ENCODE results near the gene RABGGTA. TPM values are rescaled to one million over a fixed set of nuclear protein-coding genes. Genes with fewer than 3 reads are reported as not detected.

The RABGGTA gene
- total and polyA plus RNA-seq, 2 donors (not counting 1 experiment from before 2014, with no cell fraction given), result 70.1 to 159 TPM

- peaks cover 81% of the 10 kb centered on the region for H3K4me1 Mint-ChIP-seq
- peak overlapping the region; percentile 16 for H3K9ac ChIP-seq (ENCODE audit: low read length)
- peaks cover 53 to 77% of the 10 kb centered on the region in 2 donors for H3K4me1 ChIP-seq (ENCODE audit: control insufficient read depth in 2 of 2, insufficient read depth in 2 of 2, low read length in 2 of 2)
- peak overlapping the region; percentile 93 for H3K27ac Mint-ChIP-seq
- ChIA-PET POLR2A (interaction anchor here (1.2 to 1.5 kb wide), 2 partner anchors 13 to 36 kb away, joined by 3 to 4 read pairs; partner anchors contain the start of gene TINF2), CTCF (interaction anchor here (0.9 to 7.1 kb wide), 5 partner anchors 15 to 36 kb away, joined by 3 to 93 read pairs (median 15); partner anchors contain the start of genes CIDEB, DHRS1, LTB4R2 and NOP9)
- DNase-seq (peak; percentile 73), ATAC-seq (ENCODE audit: low read depth) (no peak)
- H3K79me2 ChIP-seq (ENCODE audit: control insufficient read depth, insufficient read depth, low read length), result peaks cover 33% of the 10 kb centered on the region
- 71% methylated on average over 8 of the region's 11 CpGs for WGBS (ENCODE audit: insufficient coverage)
- peak overlapping the region; percentile 52 for H2AFZ ChIP-seq (ENCODE audit: insufficient read depth, low read depth, low read length, poor library complexity, severe bottlenecking)
- H3K27ac ChIP-seq (ENCODE audit: low read length in 2 of 2), result peak overlapping the region; percentile 65 to 80
- H3K36me3 ChIP-seq (replicated peaks in 1 of 2; ENCODE audit: control extremely low read depth in 1 of 2, control insufficient read depth in 1 of 2, extremely low read depth in 1 of 2, insufficient read depth in 2 of 2, low read length in 1 of 2), result no peaks in the 10 kb centered on the region
- no peaks in the 10 kb centered on the region for H3K9me3 Mint-ChIP-seq (ENCODE audit: insufficient read depth)
- TF ChIP-seq CTCF (IDR thresholded peaks at IDR 0.05) (no peak), EZH2 (IDR thresholded peaks at IDR 0.05; ENCODE audit: borderline replicate concordance, insufficient read depth, low read depth, low read length, poor library complexity, severe bottlenecking) (no peak)
- H3K27me3 ChIP-seq (replicated peaks in 1 of 4; ENCODE audit: control extremely low read depth in 1 of 4, control insufficient read depth in 3 of 4, insufficient read depth in 4 of 4, low read length in 3 of 4), result no peaks in the 10 kb centered on the region
- H3K4me2 ChIP-seq (replicated peaks; ENCODE audit: low read depth, low read length, poor library complexity, severe bottlenecking), result peak overlapping the region; percentile 50
- H3K9me3 ChIP-seq (ENCODE audit: control extremely low read depth in 1 of 3, control insufficient read depth in 2 of 3, insufficient read depth in 1 of 3, low read length in 2 of 3), result peaks cover 0 to 10% (median 0%) of the 10 kb centered on the region in 3 donors
- no peaks in the 10 kb centered on the region for H3K27me3 Mint-ChIP-seq
- peak overlapping the region; percentile 33 for H3K4me3 Mint-ChIP-seq
- H4K20me1 ChIP-seq (ENCODE audit: control insufficient read depth, insufficient read depth, low read length, poor library complexity, severe bottlenecking), result no peaks in the 10 kb centered on the region
- H3K4me3 ChIP-seq (ENCODE audit: control extremely low read depth in 1 of 5, extremely low read depth in 1 of 5, insufficient read depth in 1 of 5, low read depth in 2 of 5, low read length in 4 of 5), result peak overlapping the region in 1 of 5 experiments; percentile 21
- intact Hi-C loops (cut with micrococcal nuclease), result loop anchor here (2.0 to 10.0 kb wide), 2 partner anchors 35 to 133 kb away; partner anchors contain the start of genes EMC9, PSME2, RNF31 and TINF2
Observed at GRCh38 chr14:24277606-24278321, 6.4 kb upstream of the RABGGTA start.
